Measurements from ENCODE around the gene SGSM1.

DNA sequence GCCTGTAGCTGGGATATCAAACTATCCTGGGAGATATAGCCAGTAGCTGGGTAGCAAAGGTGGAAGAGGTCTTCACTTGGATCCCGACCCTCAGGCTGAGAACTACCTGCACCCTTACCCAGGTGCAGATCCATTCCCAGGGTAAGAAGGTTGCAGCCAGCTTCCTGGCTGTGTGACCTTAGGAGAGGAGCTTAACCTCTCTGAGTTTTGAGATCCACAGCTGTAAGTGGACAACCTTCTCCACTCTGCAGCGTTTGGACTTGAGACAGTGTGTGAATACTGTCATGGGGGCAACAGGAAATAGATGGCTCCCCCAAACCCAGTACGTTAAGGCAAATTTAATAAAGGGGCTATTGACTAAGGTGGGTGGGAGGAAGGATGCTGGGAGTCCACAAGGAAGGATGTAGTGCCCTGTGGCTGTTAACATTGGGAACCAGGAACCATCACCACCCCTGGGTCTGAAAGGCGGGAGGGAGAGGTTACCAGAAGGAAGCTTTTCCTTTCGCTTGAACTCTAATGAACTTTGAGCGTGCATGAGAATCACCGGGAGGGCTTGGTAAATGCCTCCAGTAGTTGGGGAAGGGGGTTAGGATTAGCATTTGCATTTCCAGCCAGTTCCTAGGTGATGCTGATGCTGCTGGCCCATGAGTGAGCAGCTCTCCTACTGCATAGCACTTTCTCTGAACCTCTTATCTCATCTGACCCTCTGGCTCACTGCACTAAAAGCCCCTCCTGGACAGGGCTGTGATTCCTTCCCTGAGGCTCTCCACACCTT is 24.4 kb downstream of the SGSM1 start:
- TF ChIP-seq, protein P1, sequence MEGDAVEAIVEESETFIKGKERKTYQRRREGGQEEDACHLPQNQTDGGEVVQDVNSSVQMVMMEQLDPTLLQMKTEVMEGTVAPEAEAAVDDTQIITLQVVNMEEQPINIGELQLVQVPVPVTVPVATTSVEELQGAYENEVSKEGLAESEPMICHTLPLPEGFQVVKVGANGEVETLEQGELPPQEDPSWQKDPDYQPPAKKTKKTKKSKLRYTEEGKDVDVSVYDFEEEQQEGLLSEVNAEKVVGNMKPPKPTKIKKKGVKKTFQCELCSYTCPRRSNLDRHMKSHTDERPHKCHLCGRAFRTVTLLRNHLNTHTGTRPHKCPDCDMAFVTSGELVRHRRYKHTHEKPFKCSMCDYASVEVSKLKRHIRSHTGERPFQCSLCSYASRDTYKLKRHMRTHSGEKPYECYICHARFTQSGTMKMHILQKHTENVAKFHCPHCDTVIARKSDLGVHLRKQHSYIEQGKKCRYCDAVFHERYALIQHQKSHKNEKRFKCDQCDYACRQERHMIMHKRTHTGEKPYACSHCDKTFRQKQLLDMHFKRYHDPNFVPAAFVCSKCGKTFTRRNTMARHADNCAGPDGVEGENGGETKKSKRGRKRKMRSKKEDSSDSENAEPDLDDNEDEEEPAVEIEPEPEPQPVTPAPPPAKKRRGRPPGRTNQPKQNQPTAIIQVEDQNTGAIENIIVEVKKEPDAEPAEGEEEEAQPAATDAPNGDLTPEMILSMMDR (IDR thresholded peaks at IDR 0.05; ENCODE audit: borderline replicate concordance, extremely low read depth, low read length, poor library complexity, severe bottlenecking): no peak
- no peak for TF ChIP-seq EZH2 (IDR thresholded peaks at IDR 0.05; ENCODE audit: borderline replicate concordance, low read depth, low read length, severe bottlenecking)

Measured in DND-41 (cell line).